ENCODE measurements around the gene RANBP3. TPM values are rescaled to one million over a fixed set of nuclear protein-coding genes. Genes with fewer than 3 reads are reported as not detected.

The RANBP3 gene
- total RNA-seq, 3 donors from 2014 or later (not counting 1 experiment from before 2014, with no cell fraction given): 73.9 to 95.2 (median 89.7) TPM

GRCh38 chr19:5914946-5915781 lies 62.8 kb downstream of the RANBP3 start:
- intact Hi-C loops (cut with micrococcal nuclease): no loop called here
- Histone ChIP-seq H3K27me3 (ENCODE audit: control insufficient read depth, insufficient read depth, low read length) (no peaks in the 10 kb centered on the region), H3K27ac (ENCODE audit: low read length) (no peak overlapping the region), H3K4me3 (ENCODE audit: low read length) (no peak overlapping the region), H3K4me1 (ENCODE audit: control insufficient read depth, insufficient read depth, low read length) (no peaks in the 10 kb centered on the region), H3K36me3 (ENCODE audit: control insufficient read depth, insufficient read depth, low read length) (peaks cover 51% of the 10 kb centered on the region), H3K9me3 (ENCODE audit: control insufficient read depth, insufficient read depth, low read length) (no peaks in the 10 kb centered on the region)
- H3K36me3 Mint-ChIP-seq: no peaks in the 10 kb centered on the region
- no peaks in the 10 kb centered on the region for H3K9me3 Mint-ChIP-seq
- no peak overlapping the region for H3K4me3 Mint-ChIP-seq
- ATAC-seq (no peak), DNase-seq (no peak)
- no peak for TF ChIP-seq CTCF (IDR thresholded peaks at IDR 0.05)
- no peaks in the 10 kb centered on the region for H3K27me3 Mint-ChIP-seq (ENCODE audit: low read depth in 2 of 2)
- no peaks in the 10 kb centered on the region for H3K4me1 Mint-ChIP-seq
- no peak overlapping the region for H3K27ac Mint-ChIP-seq
- 96% methylated on average over 42 of the region's 42 CpGs for WGBS (ENCODE audit: insufficient coverage)

- H3K36me3 Mint-ChIP-seq: no peaks in the 10 kb centered on the region
- ATAC-seq (no peak), DNase-seq (no peak)
- no peak overlapping the region for H3K4me3 ChIP-seq (ENCODE audit: low read length)
- H3K27ac Mint-ChIP-seq: no peak overlapping the region
- no peak for TF ChIP-seq CTCF (IDR thresholded peaks at IDR 0.05)
- no peaks in the 10 kb centered on the region for H3K27me3 ChIP-seq (ENCODE audit: control insufficient read depth, insufficient read depth, low read length)
- H3K4me1 Mint-ChIP-seq: no peaks in the 10 kb centered on the region
- no peaks in the 10 kb centered on the region for H3K9me3 ChIP-seq (ENCODE audit: control insufficient read depth, insufficient read depth, low read length)
- H3K4me1 ChIP-seq (ENCODE audit: control insufficient read depth, insufficient read depth, low read length): no peaks in the 10 kb centered on the region
- no peaks in the 10 kb centered on the region for H3K27me3 Mint-ChIP-seq (ENCODE audit: low read depth in 2 of 2)
- H3K9me3 Mint-ChIP-seq: no peaks in the 10 kb centered on the region
- H3K27ac ChIP-seq (ENCODE audit: low read length): no peak overlapping the region
- H3K36me3 ChIP-seq (ENCODE audit: control insufficient read depth, insufficient read depth, low read length): peaks cover 46% of the 10 kb centered on the region
- intact Hi-C loops (cut with micrococcal nuclease): no loop called here
- WGBS (ENCODE audit: insufficient coverage): 95% methylated on average over 22 of the region's 22 CpGs
- no peak overlapping the region for H3K4me3 Mint-ChIP-seq
Measured at GRCh38 chr19:5914358-5914774, 63.6 kb downstream of the RANBP3 start.

GRCh38 chr19:5913739-5914357 lies 64.1 kb downstream of the RANBP3 start, which contains the start of gene CAPS:
TSS of gene CAPS (plus strand) at chr19:5914254. CDS start at chr19:5914407, 153 bp downstream.
- Histone ChIP-seq H3K9me3 (ENCODE audit: control insufficient read depth, insufficient read depth, low read length) (no peaks in the 10 kb centered on the region), H3K27ac (ENCODE audit: low read length) (no peak within 1 kb of the TSS), H3K36me3 (ENCODE audit: control insufficient read depth, insufficient read depth, low read length) (peaks cover 45% of the 10 kb centered on the region), H3K27me3 (ENCODE audit: control insufficient read depth, insufficient read depth, low read length) (no peaks in the 10 kb centered on the region), H3K4me3 (ENCODE audit: low read length) (no peak within 1 kb of the TSS), H3K4me1 (ENCODE audit: control insufficient read depth, insufficient read depth, low read length) (no peaks in the 10 kb centered on the region)
- H3K9me3 Mint-ChIP-seq: no peaks in the 10 kb centered on the region
- no peaks in the 10 kb centered on the region for H3K27me3 Mint-ChIP-seq (ENCODE audit: low read depth in 2 of 2)
- ATAC-seq (no peak), DNase-seq (no peak)
- intact Hi-C loops (cut with micrococcal nuclease): no loop called here
- H3K27ac Mint-ChIP-seq: no peak within 1 kb of the TSS
- WGBS (ENCODE audit: insufficient coverage): 95% methylated on average over 10 of the region's 10 CpGs
- no peak within 1 kb of the TSS for H3K4me3 Mint-ChIP-seq
- H3K4me1 Mint-ChIP-seq: no peaks in the 10 kb centered on the region
- no peak for TF ChIP-seq CTCF (IDR thresholded peaks at IDR 0.05)
- no peaks in the 10 kb centered on the region for H3K36me3 Mint-ChIP-seq

Data from natural killer cell (primary cell).